Kidney tubule cell (primary cell): ENCODE results near the gene UBASH3B.

Experiments used
- DNase-seq: peaks from one replicate; pipeline ENCODE4 v3.0.0-alpha.2; 2018; ENCODE audit warnings: low spot score

Gene UBASH3B

DNA sequence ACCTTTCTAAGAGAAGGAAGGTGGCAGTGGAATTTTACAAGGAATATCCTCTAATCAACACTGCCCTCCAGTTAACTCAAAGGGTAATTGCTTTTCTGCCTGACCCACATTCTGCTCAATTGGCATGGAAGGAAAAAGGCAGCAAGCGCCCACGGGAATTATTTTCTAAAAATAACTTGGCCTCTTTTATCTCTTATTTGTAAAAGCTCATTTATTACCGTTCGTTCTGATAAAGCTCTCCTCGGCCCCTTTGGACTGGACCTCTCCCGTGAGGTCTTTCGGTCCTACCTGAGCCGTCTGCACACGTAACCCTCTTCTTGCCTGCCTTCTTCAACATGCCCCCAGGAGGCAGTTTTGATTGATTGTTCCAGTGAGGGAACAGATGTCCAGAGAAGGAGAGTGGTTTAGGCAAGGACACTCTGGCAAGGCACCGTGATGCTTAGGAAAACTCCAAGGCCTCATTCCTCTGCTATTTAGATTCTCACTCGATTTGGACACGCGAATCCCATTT, 129.6 kb downstream of the UBASH3B start:
- no peak for DNase-seq

DNA sequence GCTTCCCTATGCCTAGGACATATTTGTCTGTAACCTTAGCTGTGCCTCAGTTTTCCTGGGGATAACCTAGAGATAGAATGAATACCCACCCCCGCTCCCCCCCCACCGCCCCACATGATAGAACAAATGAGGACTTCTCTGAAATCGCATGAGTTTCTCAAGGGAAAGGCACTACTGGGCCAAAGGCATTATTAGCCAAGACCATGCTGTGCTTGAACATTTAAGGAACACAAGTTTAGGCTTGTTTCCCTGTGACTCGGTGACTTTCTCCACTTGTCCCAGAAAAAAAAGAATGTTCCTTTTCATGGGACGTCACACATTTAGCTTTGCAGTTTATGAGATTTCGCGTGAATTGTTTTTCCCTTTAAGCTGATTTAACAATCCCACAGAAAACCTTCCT, 131.4 kb downstream of the UBASH3B start:
- no peak for DNase-seq

- no peak for DNase-seq
Measured at GRCh38 chr11:122788781-122789535, 133.4 kb downstream of the UBASH3B start.

GRCh38 chr11:122789907-122790306, 134.4 kb downstream of the UBASH3B start:
- no peak for DNase-seq

- peak; percentile 52 for DNase-seq
Measured at GRCh38 chr11:122791411-122791810, 135.9 kb downstream of the UBASH3B start.

DNA sequence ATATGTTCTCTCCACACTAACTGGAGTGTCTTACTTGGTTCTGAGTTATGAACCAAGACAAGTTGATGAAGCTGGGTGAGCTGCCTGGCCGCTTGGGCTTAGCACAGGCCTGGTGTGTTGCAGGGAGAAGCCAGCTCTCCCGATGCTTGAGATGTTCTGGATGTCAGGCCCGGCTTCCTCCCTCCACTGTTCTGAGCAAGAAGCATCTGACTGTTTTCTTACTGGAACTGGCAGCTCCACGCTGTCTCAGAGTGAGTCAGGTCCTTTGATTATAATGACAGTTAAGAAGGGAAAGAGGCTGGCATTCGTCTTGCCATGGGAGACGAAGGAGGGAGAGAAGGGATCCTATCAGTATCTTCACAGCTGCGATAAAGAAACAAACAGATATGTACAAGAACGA, 136.3 kb downstream of the UBASH3B start:
- DNase-seq = peak; percentile 43

DNA sequence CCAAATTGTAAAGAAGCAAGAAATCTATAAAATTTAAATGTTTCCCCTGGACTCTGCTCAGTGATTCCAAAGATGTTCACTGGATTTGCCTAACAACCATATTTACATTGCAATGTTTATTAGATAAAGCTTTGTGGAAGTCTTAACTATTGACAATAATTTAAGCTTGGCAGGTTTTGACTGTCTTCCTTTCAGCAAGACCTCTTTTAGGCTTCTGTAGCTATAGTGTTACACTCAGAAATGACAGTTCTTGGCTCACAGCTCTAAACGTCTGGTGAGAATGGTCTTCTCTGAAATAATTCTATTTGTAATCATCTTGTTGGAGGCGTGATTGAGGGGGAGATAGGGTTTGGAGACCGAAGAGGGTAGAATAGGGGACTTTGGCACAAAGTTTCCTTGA, 138.0 kb downstream of the UBASH3B start:
- DNase-seq = no peak

DNA sequence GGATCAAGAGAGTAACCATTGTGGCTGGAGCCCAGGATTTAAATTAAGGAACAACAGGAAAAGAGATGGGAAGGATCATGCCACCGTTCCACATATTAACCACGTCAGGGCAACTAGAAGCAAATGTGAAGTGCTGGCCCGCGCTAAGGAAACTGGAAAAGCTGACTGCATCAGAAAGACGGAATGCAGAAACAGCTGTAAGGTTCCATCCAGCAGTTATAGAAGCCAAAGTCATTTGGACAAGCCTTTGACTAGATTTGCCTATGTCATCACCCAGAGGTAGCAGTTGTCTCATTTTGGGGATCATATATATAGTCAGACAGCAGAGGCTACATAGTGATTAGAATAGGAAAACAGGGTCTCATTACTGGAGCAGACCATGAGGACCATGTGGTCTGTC, 139.8 kb downstream of the UBASH3B start:
- DNase-seq = no peak

DNA sequence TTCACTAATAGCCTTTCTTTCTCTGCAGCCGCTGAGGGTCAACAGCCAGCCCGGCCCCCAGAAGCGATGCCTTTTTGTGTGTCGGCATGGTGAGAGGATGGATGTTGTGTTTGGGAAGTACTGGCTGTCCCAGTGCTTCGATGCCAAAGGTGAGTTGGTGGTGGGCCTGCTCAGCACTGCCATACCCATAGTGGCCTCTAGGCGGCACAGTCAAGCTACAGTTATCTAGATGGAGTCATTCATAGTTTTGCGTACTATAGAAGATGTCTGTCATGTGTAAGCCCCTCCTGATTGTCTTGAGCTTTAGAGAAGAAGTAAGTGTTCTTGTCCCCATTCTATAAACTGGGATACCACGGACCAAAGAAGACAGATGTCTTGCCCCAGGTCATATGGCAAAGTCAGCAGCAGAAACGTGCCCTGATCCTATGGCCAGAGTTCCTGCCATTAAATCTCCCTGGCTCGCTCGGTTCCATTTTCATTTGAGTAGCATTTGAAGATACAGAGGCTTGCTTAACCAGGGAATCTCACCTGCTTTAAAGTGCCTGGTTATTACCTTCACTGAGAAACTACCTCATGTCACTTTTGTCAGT, 140.7 kb downstream of the UBASH3B start:
- DNase-seq = peak; percentile 37

DNA sequence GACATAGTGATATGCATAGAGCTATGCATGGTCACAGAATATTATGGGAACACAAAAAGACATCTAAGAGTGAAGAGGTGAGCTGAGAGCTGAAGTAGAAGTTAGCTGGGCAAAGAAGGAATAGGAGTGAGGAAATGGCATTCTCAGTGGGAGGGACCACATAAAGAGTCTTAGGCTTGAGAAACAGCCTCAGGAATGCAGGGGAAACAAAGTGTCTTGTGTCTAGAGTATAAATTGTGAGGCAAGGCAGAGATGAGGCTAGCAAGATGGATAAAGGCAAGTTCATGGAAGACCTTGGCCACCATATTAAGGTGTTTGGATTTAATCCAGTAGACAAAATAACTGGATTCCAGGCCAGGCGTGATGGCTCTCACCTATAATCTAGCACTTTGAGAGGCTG, 142.1 kb downstream of the UBASH3B start:
- no peak for DNase-seq

- DNase-seq = no peak
Measured at GRCh38 chr11:122799406-122800105, 144.0 kb downstream of the UBASH3B start.

- no peak for DNase-seq
Measured at GRCh38 chr11:122802876-122803275, 147.4 kb downstream of the UBASH3B start.

DNA sequence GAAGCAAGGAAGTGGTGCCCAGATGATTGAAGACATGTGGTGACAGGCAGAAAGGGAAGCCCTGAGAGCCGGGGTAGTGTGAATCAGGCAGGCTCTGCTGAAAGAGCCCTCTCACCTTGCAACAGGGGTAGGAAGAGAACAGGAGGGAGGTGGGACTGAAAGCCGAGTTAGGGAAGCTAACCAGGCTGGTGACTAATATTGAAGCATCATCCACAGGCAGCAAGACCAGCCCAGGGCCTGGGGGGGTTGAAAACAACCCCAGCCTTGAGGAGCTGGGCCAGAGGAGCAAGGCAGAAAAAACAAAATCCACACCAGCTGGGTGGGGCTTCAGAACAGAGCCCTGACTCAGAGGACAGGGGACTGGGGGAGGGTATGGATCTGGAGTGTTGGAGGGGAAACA, 147.8 kb downstream of the UBASH3B start:
- peak; percentile 91 for DNase-seq

DNA sequence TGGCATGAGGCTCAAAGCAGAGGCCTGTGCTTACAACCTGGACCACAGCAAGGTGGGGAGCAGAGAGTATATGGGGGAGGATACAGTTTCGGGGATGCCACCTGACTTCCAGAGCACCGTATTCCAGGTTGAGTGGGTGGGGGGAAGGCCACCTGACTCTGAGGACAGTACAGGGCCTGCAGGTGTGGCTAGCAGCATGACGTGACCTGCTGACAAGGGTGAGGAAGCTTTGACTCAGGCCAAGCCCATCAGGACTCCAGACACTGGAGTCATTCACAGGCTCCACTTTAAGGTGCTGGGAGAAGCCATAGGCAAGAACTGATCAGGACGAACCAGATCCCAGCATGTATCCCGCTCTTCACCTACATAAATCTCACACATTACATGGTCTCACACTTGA, 148.2 kb downstream of the UBASH3B start:
- DNase-seq = peak; percentile 53

GRCh38 chr11:122804161-122804560, 148.6 kb downstream of the UBASH3B start:
- peak; percentile 87 for DNase-seq

DNA sequence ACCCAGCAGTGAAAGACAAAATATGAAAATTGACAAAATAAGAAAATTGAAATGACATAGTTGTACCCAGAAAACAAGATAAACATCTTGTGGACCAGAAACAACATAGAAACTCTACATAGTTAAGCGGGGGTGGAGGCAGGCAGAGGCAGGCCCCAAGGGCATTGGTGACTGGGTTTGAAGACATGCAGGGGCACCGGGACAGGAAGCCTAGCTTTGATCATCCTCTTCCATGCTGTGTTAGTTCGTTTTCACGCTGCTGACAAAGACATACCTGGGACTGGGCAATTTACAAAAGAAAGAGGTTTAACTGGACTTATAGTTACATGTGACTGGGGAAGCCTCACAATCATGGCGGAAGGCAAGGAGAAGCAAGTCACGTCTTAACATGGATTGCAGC, 149.3 kb downstream of the UBASH3B start:
- DNase-seq = peak; percentile 17

DNA sequence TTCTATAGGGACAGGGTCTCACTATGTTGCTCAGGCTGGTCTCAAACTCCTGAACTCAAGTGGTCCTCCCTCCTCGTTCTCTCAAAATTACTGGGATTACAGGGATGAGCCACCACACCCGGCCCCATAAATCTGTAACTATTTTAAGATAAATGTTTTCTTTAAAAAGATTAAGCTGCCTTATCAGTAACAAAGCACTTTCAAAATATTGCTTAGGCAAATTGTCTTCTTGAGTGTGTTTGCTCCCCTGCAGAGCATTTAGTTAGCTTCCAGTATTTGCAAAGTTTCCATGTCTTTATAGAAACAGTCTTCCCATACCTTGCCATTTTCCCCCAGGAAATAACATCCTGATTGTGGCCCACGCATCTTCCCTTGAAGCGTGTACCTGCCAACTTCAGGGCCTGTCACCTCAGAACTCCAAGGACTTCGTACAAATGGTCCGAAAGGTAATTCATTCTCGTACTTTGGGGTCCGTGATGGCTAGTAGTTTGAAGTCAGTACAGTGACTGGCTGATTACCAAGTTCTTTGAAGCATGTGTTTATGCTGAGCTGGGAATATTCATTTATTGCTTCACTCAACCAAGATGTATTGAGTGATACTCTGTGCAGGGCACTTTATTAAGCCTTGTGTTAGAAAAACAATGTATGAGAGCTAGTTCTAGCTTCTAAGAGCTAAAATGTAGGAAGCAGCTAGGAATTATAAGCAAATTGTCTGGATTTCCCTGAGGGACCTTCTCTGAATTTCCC, 152.4 kb downstream of the UBASH3B start:
- no peak for DNase-seq

- DNase-seq = no peak
Measured at GRCh38 chr11:122808478-122808869, 153.0 kb downstream of the UBASH3B start.

DNA sequence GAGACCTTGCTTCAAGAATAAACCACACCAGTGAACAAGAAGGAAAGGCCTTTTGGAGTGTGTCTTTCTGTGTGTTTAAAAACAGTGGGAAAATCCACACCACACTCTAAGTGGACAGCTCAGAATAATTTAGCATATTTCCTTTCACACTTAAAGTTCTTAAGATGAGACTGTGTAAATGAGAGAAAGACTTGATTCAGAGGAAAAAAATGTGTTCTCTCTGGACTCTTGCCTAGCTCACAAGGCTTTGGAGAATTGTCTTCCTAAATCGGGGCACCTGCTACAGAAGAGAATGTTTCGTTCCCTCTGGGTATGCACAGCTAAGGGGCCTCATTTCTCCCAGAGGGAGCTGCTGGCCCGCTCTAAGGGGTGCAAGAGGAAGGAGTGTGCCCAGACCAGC, 154.3 kb downstream of the UBASH3B start:
- no peak for DNase-seq

GRCh38 chr11:122811721-122812120, 156.2 kb downstream of the UBASH3B start:
- DNase-seq = peak; percentile 19

DNA sequence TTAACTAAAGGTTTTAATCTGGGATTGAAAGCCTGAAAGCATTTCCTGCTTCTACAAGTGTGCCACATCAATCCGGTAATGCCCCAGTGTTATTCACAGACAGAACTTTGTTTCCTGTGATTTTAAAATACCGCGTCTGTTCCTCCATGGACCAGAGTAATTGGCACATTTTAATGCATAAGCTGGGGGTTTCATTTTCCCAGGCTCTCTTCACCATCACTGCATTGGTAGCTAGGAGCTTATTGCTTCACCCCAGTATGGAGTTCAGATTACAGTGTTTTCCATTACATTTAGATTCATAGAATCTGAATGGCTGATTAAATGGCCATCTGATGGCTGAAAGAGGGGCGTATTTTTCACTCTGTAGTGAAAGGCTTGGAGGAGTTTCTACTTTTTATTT, 157.1 kb downstream of the UBASH3B start:
- DNase-seq = no peak

- no peak for DNase-seq
Measured at GRCh38 chr11:122813176-122813893, 157.8 kb downstream of the UBASH3B start.
